ENCODE data around the gene DMGDH. TPM values are rescaled to one million over a fixed set of nuclear protein-coding genes. Genes with fewer than 3 reads are reported as not detected.
A peak's percentile ranks its signal among the peaks of the same experiment; 100 is the strongest.

Gene DMGDH
- total RNA-seq, 3 donors from 2014 or later: 1.5 to 12.5 (median 2.9) TPM

GRCh38 chr5:79080804-79081203, 11.3 kb upstream of the DMGDH start:
- DNase-seq (ENCODE audit: low spot score in 2 of 2): no peak
- intact Hi-C loops (cut with DNase I; ENCODE audit: low total_unique reads): no loop called here
- H3K27ac ChIP-seq: no peak overlapping the region
- TF ChIP-seq POLR2A (IDR thresholded peaks at IDR 0.05): no peak
- no peak for TF ChIP-seq CTCF (IDR thresholded peaks at IDR 0.05)
- no peak for TF ChIP-seq POLR2AphosphoS5 (IDR thresholded peaks at IDR 0.05)
- no peaks in the 10 kb centered on the region for H3K4me1 ChIP-seq
- no peaks in the 10 kb centered on the region for H3K27me3 ChIP-seq
- no peaks in the 10 kb centered on the region for H3K9me3 ChIP-seq
- H3K4me3 ChIP-seq: no peak overlapping the region
- H3K36me3 ChIP-seq: no peaks in the 10 kb centered on the region

DNA sequence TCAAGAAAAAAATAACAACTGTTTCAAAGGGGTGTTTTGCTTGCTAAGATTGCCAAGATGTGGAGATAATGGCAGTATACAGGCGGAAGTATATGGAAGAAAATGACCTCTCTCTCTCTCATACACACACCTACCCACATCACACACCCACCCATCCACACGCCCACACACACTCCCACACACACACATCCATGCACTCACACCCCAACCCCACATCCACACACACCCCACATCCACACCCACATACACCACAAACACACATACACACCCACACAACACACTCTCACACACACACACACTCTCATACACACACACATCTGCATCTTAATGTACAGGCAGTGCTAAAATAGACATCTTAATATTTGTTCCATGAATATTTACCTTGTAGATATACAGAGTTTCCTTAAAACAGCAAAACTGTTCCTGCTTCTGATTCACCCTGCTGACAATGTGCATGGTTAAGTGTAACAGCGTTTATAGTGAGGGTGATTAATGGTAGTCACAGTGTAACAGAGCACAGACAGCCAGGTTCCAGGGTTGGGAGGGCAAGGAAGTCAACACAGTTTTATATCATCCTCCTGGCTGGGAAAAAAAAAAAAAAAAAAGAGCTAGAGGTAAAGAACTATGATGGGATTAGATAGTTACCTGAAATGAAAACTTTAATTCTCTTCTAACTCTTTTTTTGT, 8.3 kb upstream of the DMGDH start:
- H3K36me3 ChIP-seq: no peaks in the 10 kb centered on the region
- intact Hi-C loops (cut with DNase I; ENCODE audit: low total_unique reads): no loop called here
- H3K4me1 ChIP-seq: no peaks in the 10 kb centered on the region
- H3K4me3 ChIP-seq: no peak overlapping the region
- peaks cover 4 to 12% of the 10 kb centered on the region in 2 donors for H3K9me3 ChIP-seq
- no peak for TF ChIP-seq POLR2A (IDR thresholded peaks at IDR 0.05)
- TF ChIP-seq POLR2AphosphoS5 (IDR thresholded peaks at IDR 0.05): no peak
- TF ChIP-seq CTCF (IDR thresholded peaks at IDR 0.05): no peak
- no peak for DNase-seq (ENCODE audit: low spot score in 2 of 2)
- H3K27me3 ChIP-seq: no peaks in the 10 kb centered on the region
- H3K27ac ChIP-seq: no peak overlapping the region

- Histone ChIP-seq H3K4me3 (no peak overlapping the region), H3K27me3 (no peaks in the 10 kb centered on the region), H3K27ac (peak overlapping the region in 1 of 2 donors; percentile 1), H3K36me3 (no peaks in the 10 kb centered on the region), H3K9me3 (peaks cover 4 to 12% of the 10 kb centered on the region in 2 donors), H3K4me1 (no peaks in the 10 kb centered on the region)
- no peak for TF ChIP-seq POLR2A (IDR thresholded peaks at IDR 0.05)
- intact Hi-C loops (cut with DNase I; ENCODE audit: low total_unique reads): no loop called here
- no peak for DNase-seq (ENCODE audit: low spot score in 2 of 2)
Measured at GRCh38 chr5:79076819-79077218, 7.3 kb upstream of the DMGDH start.

- no peaks in the 10 kb centered on the region for H3K36me3 ChIP-seq
- TF ChIP-seq CTCF (IDR thresholded peaks at IDR 0.05) (no peak), POLR2A (IDR thresholded peaks at IDR 0.05) (no peak), POLR2AphosphoS5 (IDR thresholded peaks at IDR 0.05) (no peak)
- H3K4me3 ChIP-seq: no peak overlapping the region
- H3K9me3 ChIP-seq: peaks cover 4 to 12% of the 10 kb centered on the region in 2 donors
- DNase-seq (ENCODE audit: low spot score in 2 of 2): no peak
- no peaks in the 10 kb centered on the region for H3K27me3 ChIP-seq
- H3K4me1 ChIP-seq: no peaks in the 10 kb centered on the region
- no peak overlapping the region for H3K27ac ChIP-seq
- intact Hi-C loops (cut with DNase I; ENCODE audit: low total_unique reads): no loop called here
Measured at GRCh38 chr5:79075646-79076426, 6.4 kb upstream of the DMGDH start.

- peaks cover 4 to 12% of the 10 kb centered on the region in 2 donors for H3K9me3 ChIP-seq
- H3K36me3 ChIP-seq: no peaks in the 10 kb centered on the region
- intact Hi-C loops (cut with DNase I; ENCODE audit: low total_unique reads): no loop called here
- TF ChIP-seq POLR2A (IDR thresholded peaks at IDR 0.05) (no peak), POLR2AphosphoS5 (IDR thresholded peaks at IDR 0.05) (no peak), CTCF (IDR thresholded peaks at IDR 0.05) (no peak)
- no peak overlapping the region for H3K27ac ChIP-seq
- no peaks in the 10 kb centered on the region for H3K27me3 ChIP-seq
- no peak overlapping the region for H3K4me3 ChIP-seq
- no peaks in the 10 kb centered on the region for H3K4me1 ChIP-seq
- DNase-seq (ENCODE audit: low spot score in 2 of 2): no peak
Measured at GRCh38 chr5:79074641-79075040, 5.2 kb upstream of the DMGDH start.
